VCaP (cell line): Measurements from ENCODE around the gene MT1M.

Experiments used
- H3K27ac ChIP-seq: fragments of 450-650 bp; 2 replicates; pipeline ENCODE4 v1.5.1; 2017
- TF ChIP-seq, protein P1 (sequence below): fragments of 450-650 bp; conservative IDR thresholded peaks from 2 replicates; pipeline ENCODE4 v1.5.1; 2017; ENCODE audit warnings: mild to moderate bottlenecking, moderate library complexity

MT1M gene

DNA sequence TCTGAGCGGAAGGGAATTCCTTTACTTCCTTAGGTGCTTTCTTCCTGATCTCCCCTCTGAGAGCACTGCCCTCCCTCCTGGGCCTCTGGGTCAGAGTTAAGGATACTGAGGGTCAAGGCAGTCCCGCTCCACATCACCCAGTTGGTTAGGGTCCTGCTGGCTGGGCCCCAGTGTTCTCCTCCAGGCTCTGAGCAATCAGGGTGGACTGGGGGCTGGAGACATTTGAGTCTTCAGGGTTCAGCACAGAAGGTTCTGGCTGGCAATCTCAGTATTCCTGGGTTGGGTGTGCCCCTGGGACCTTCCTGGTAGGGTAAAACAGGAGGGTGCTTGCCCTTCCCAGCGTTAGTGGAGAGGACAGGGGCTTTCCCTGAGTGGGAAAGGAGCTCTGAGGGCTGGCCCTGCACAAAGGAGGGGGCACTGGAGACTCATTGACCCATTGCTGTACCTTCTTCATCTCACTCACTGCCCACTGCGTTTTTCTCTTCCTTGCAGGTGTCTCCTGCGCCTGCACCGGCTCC, 448 bp downstream of the MT1M start:
- TF ChIP-seq, protein P1, sequence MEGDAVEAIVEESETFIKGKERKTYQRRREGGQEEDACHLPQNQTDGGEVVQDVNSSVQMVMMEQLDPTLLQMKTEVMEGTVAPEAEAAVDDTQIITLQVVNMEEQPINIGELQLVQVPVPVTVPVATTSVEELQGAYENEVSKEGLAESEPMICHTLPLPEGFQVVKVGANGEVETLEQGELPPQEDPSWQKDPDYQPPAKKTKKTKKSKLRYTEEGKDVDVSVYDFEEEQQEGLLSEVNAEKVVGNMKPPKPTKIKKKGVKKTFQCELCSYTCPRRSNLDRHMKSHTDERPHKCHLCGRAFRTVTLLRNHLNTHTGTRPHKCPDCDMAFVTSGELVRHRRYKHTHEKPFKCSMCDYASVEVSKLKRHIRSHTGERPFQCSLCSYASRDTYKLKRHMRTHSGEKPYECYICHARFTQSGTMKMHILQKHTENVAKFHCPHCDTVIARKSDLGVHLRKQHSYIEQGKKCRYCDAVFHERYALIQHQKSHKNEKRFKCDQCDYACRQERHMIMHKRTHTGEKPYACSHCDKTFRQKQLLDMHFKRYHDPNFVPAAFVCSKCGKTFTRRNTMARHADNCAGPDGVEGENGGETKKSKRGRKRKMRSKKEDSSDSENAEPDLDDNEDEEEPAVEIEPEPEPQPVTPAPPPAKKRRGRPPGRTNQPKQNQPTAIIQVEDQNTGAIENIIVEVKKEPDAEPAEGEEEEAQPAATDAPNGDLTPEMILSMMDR = no peak
- no peak overlapping the region for H3K27ac ChIP-seq

- no peak overlapping the region for H3K27ac ChIP-seq
- TF ChIP-seq, protein P1 = no peak
Observed at GRCh38 chr16:56633535-56633934, 1.1 kb downstream of the MT1M start.

GRCh38 chr16:56634715-56635440, 2.4 kb downstream of the MT1M start:
- TF ChIP-seq, protein P1 = no peak

DNA sequence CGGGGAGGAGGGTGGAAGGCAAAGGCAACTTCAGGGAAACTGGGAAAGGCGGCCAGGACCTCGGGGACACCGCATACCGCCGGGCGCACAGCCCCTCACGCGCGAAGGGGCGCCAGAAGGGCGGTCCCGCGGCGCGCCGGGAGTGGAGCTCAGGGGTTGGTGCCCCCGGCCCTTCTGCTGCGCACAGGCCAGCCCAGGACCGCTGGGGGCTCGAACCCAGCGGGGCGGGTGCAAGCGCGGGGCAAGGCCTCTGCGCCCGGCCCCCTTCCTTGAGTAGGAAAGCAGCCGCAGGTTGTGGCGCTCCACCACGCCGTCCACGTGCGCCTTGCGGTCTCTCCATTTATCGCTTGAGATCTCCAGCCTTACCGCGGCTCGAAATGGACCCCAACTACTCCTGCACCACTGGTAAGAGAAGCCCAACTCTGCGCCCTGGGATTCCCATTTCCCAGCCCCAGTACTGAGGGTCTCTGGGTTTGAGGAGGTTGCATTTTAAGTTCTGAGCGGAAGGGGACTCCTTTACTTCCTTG, 3.0 kb downstream of the MT1M start:
- TF ChIP-seq, protein P1 = no peak
- no peak overlapping the region for H3K27ac ChIP-seq

More at GRCh38 chr16:56634715-56635440, 2.4 kb downstream of the MT1M start:
- H3K27ac ChIP-seq = no peak overlapping the region

- TF ChIP-seq, protein P1 = no peak
- no peak overlapping the region for H3K27ac ChIP-seq
Observed at GRCh38 chr16:56636616-56637413, 4.4 kb downstream of the MT1M start.

GRCh38 chr16:56637814-56638750, 5.6 kb downstream of the MT1M start, which contains the start of gene MT1A:
Gene MT1A (plus strand): TSS chr16:56638666. CDS start chr16:56638739, 73 bp downstream.
- H3K27ac ChIP-seq = peak within 1 kb of the TSS; percentile 36
- TF ChIP-seq, protein P1 = no peak
